ENCODE data around the gene NPDC1.

NPDC1 gene

DNA sequence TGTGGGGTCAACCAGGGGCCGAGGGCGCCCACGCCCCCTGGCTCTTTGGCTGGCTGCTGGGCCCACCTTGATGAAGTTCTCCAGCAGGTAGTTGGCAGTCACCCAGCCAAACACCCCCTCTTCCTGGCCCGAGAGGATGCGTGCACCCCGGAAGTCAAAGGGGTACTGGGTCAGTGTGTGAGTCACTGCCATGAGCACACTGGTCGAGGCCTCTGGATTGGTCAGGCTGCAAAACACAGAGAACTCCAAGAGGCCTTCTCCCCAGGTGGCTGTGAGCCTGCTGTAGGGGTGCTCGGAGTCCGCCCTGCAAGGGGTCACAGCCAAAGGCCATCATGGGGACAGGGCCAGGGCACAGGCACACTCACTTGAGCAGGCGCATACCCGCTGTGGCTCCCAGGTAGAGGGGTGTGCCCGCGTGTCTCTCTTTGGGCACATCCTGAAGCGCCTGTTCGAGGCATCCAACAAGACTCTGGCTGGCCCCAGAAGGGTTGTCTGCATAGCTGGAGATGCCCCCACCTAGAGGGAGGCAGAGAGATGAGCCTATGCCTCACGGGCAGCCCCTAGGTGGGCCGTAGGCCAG is 5.3 kb upstream of the NPDC1 start:
- Histone ChIP-seq H3K27me3 (ENCODE audit: control insufficient read depth in 1 of 2, insufficient read depth in 1 of 2, low read length in 2 of 2) (peaks cover 86 to 87% of the 10 kb centered on the region in 2 experiments), H3K4ac (ENCODE audit: low read depth in 1 of 2, low read length in 2 of 2) (no peak overlapping the region), H2BK12ac (ENCODE audit: low read length in 2 of 2) (no peak overlapping the region), H4K91ac (ENCODE audit: low read length) (no peak overlapping the region), H4K8ac (ENCODE audit: low read length) (no peak overlapping the region), H3K9me3 (ENCODE audit: control insufficient read depth, low read length) (no peaks in the 10 kb centered on the region), H2BK15ac (ENCODE audit: low read depth, poor library complexity, severe bottlenecking) (no peak overlapping the region), H3K23ac (ENCODE audit: low read length in 2 of 2) (no peak overlapping the region), H3K9ac (ENCODE audit: low read length) (no peak overlapping the region), H3K14ac (ENCODE audit: low read length in 2 of 2) (no peak overlapping the region), H3K18ac (ENCODE audit: low read depth in 1 of 2, low read length in 2 of 2) (no peak overlapping the region), H3K27ac (ENCODE audit: low read length, poor library complexity, severe bottlenecking) (no peak overlapping the region), H3K4me1 (ENCODE audit: control insufficient read depth, insufficient read depth, low read depth, low read length) (peaks cover 19% of the 10 kb centered on the region), H3K36me3 (ENCODE audit: control insufficient read depth in 1 of 2, insufficient read depth in 2 of 2, low read depth in 1 of 2, low read length in 2 of 2) (no peaks in the 10 kb centered on the region), H2AK5ac (ENCODE audit: low read length, severe bottlenecking) (no peak overlapping the region), H3K79me1 (replicated peaks; ENCODE audit: low read length, poor library complexity, severe bottlenecking) (no peaks in the 10 kb centered on the region), H2AFZ (ENCODE audit: low read depth, low read length) (no peak overlapping the region), H2BK5ac (ENCODE audit: low read depth, low read length, poor library complexity, severe bottlenecking) (no peak overlapping the region), H3K4me3 (ENCODE audit: insufficient read depth in 1 of 2, low read depth in 1 of 2, low read length in 2 of 2) (no peak overlapping the region), H2BK120ac (ENCODE audit: low read depth, low read length) (no peak overlapping the region), H3K4me2 (ENCODE audit: low read length, poor library complexity, severe bottlenecking) (no peak overlapping the region)
- WGBS: 93% methylated on average over 17 of the region's 17 CpGs
- DNase-seq: no peak

DNA sequence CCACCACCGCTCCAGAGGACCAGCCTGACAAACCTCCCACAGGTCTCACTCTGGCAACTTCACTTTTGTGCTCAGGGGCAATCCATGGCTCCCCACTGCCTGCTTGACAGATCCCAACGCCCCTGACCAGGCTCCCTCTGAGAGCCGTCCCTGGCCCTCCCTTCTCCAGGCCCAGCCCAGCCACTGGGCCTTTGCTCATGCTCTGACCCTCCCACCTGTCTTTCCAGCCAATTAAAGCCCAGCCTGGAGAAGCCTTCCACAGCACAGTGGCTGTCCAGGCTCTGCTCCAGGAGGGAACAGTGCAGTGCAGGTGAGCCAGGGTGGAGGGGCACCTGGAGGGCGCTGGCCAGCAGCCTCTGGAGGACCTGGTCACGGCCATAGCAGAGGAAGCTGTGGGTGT is 4.6 kb upstream of the NPDC1 start:
- DNase-seq: no peak
- Histone ChIP-seq H4K8ac (ENCODE audit: low read length) (no peak overlapping the region), H3K4me1 (ENCODE audit: control insufficient read depth, insufficient read depth, low read depth, low read length) (peaks cover 24% of the 10 kb centered on the region), H4K91ac (ENCODE audit: low read length) (no peak overlapping the region), H3K23ac (ENCODE audit: low read length in 2 of 2) (no peak overlapping the region), H2BK120ac (ENCODE audit: low read depth, low read length) (no peak overlapping the region), H3K4me3 (ENCODE audit: insufficient read depth in 1 of 2, low read depth in 1 of 2, low read length in 2 of 2) (no peak overlapping the region), H3K18ac (ENCODE audit: low read depth in 1 of 2, low read length in 2 of 2) (no peak overlapping the region), H2BK12ac (ENCODE audit: low read length in 2 of 2) (no peak overlapping the region), H3K9me3 (ENCODE audit: control insufficient read depth, low read length) (no peaks in the 10 kb centered on the region), H2AFZ (ENCODE audit: low read depth, low read length) (no peak overlapping the region), H3K9ac (ENCODE audit: low read length) (no peak overlapping the region), H3K36me3 (ENCODE audit: control insufficient read depth in 1 of 2, insufficient read depth in 2 of 2, low read depth in 1 of 2, low read length in 2 of 2) (no peaks in the 10 kb centered on the region), H2BK5ac (ENCODE audit: low read depth, low read length, poor library complexity, severe bottlenecking) (no peak overlapping the region), H3K4ac (ENCODE audit: low read depth in 1 of 2, low read length in 2 of 2) (no peak overlapping the region), H3K27me3 (ENCODE audit: control insufficient read depth in 1 of 2, insufficient read depth in 1 of 2, low read length in 2 of 2) (peaks cover 80 to 82% of the 10 kb centered on the region in 2 experiments), H2BK15ac (ENCODE audit: low read depth, poor library complexity, severe bottlenecking) (no peak overlapping the region), H3K4me2 (ENCODE audit: low read length, poor library complexity, severe bottlenecking) (no peak overlapping the region), H2AK5ac (ENCODE audit: low read length, severe bottlenecking) (no peak overlapping the region), H3K79me1 (replicated peaks; ENCODE audit: low read length, poor library complexity, severe bottlenecking) (no peaks in the 10 kb centered on the region), H3K14ac (ENCODE audit: low read length in 2 of 2) (no peak overlapping the region), H3K27ac (ENCODE audit: low read length, poor library complexity, severe bottlenecking) (no peak overlapping the region)
- 77% methylated on average over 5 of the region's 5 CpGs for WGBS

DNA sequence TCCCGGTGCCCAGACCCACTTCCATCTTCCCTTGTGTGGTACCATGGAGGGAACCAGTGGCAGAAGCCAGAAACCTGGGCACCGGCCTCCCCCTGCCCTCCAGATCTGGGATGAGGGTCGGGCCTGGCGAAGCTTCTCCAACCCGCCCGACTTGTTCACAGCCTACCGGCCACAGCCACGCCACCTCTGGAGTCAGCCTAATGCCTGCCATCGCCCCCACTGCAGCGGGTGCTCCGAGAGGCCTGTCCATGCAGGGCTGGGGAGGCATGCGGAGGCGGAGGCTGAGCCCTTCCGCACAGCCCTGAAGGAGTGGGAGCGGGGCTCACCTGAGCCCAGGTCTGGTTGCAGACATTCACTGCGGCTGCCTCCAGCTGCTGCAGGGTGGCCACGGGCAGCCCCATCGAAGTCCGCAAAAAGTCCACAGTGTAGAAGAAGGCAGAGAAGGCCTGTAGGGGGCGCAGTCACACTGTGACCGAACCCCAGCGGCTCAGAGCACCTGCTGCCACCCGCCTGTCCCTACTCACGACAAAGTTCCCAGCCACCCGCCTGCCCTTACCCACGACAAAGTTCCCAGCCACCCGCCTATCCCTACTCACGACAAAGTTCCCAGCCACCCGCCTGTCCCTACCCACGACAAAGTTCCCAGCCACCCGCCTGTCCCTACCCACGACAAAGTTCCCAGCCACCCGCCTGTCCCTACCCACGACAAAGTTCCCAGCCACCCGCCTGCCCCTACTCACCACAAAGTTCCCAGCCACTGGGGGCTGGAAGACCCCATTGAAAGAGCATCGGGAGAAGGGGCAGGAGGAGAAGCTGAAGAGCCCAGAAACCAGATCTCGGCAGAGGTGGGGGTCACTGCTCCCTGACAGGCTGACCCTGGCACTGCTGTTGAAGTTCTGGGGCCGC is 3.8 kb upstream of the NPDC1 start:
- H2BK120ac ChIP-seq (ENCODE audit: low read depth, low read length): no peak overlapping the region
- H3K9ac ChIP-seq (ENCODE audit: low read length): no peak overlapping the region
- no peak overlapping the region for H3K14ac ChIP-seq (ENCODE audit: low read length in 2 of 2)
- H3K79me1 ChIP-seq (replicated peaks; ENCODE audit: low read length, poor library complexity, severe bottlenecking): no peaks in the 10 kb centered on the region
- 48% methylated on average over 38 of the region's 38 CpGs for WGBS
- peaks cover 73 to 79% of the 10 kb centered on the region in 2 experiments for H3K27me3 ChIP-seq (ENCODE audit: control insufficient read depth in 1 of 2, insufficient read depth in 1 of 2, low read length in 2 of 2)
- H2BK15ac ChIP-seq (ENCODE audit: low read depth, poor library complexity, severe bottlenecking): no peak overlapping the region
- peak; percentile 32 for DNase-seq
- H3K4me1 ChIP-seq (ENCODE audit: control insufficient read depth, insufficient read depth, low read depth, low read length): peaks cover 30% of the 10 kb centered on the region
- no peak overlapping the region for H3K18ac ChIP-seq (ENCODE audit: low read depth in 1 of 2, low read length in 2 of 2)
- no peak overlapping the region for H2AK5ac ChIP-seq (ENCODE audit: low read length, severe bottlenecking)
- no peak overlapping the region for H2BK5ac ChIP-seq (ENCODE audit: low read depth, low read length, poor library complexity, severe bottlenecking)
- H3K4me3 ChIP-seq (ENCODE audit: insufficient read depth in 1 of 2, low read depth in 1 of 2, low read length in 2 of 2): no peak overlapping the region
- H4K91ac ChIP-seq (ENCODE audit: low read length): no peak overlapping the region
- H3K4ac ChIP-seq (ENCODE audit: low read depth in 1 of 2, low read length in 2 of 2): no peak overlapping the region
- no peak overlapping the region for H2BK12ac ChIP-seq (ENCODE audit: low read length in 2 of 2)
- H3K4me2 ChIP-seq (ENCODE audit: low read length, poor library complexity, severe bottlenecking): no peak overlapping the region
- no peak overlapping the region for H3K27ac ChIP-seq (ENCODE audit: low read length, poor library complexity, severe bottlenecking)
- no peaks in the 10 kb centered on the region for H3K9me3 ChIP-seq (ENCODE audit: control insufficient read depth, low read length)
- no peak overlapping the region for H4K8ac ChIP-seq (ENCODE audit: low read length)
- no peaks in the 10 kb centered on the region for H3K36me3 ChIP-seq (ENCODE audit: control insufficient read depth in 1 of 2, insufficient read depth in 2 of 2, low read depth in 1 of 2, low read length in 2 of 2)
- peak overlapping the region in 1 of 2 experiments; percentile 51 for H3K23ac ChIP-seq (ENCODE audit: low read length in 2 of 2)
- no peak overlapping the region for H2AFZ ChIP-seq (ENCODE audit: low read depth, low read length)

All from mesenchymal stem cell (in vitro differentiated cells and primary cell).